ENCODE measurements around the gene MBP.

The MBP gene

DNA sequence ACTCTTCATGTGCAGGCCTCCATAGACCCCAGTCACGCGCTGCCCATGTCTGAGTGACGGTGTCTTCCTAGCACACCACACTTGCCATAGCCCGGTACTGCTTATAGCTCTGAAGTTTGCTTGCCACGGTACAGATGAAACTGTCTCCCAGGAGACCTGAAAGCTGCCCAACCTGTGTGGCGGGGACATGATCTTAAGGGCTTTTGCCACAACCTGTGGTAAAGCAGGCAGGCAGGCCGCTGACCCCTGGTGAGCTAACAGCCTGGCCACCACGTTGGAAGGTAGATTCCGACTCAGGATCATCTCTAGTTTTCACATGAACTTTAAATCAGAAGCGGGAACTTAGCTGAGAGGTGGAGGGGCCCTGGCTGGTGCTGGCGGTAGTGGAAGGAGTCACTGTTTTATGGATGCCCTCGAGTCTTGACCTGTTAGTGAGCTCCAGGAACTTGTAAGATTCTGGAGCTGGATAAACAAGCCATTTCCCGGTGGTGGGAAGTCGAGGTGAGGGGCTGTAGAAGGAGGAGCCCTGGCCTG is 156.9 kb downstream of the MBP start:
- TF ChIP-seq POLR2AphosphoS5 (IDR thresholded peaks at IDR 0.05; ENCODE audit: low read depth, low read length) (no peak), SIN3A (IDR thresholded peaks at IDR 0.05; ENCODE audit: borderline replicate concordance, insufficient read depth, low read length) (no peak), TAF1 (IDR thresholded peaks at IDR 0.05; ENCODE audit: borderline replicate concordance, insufficient read depth, low read length) (no peak)
- TF ChIP-seq, protein P1, sequence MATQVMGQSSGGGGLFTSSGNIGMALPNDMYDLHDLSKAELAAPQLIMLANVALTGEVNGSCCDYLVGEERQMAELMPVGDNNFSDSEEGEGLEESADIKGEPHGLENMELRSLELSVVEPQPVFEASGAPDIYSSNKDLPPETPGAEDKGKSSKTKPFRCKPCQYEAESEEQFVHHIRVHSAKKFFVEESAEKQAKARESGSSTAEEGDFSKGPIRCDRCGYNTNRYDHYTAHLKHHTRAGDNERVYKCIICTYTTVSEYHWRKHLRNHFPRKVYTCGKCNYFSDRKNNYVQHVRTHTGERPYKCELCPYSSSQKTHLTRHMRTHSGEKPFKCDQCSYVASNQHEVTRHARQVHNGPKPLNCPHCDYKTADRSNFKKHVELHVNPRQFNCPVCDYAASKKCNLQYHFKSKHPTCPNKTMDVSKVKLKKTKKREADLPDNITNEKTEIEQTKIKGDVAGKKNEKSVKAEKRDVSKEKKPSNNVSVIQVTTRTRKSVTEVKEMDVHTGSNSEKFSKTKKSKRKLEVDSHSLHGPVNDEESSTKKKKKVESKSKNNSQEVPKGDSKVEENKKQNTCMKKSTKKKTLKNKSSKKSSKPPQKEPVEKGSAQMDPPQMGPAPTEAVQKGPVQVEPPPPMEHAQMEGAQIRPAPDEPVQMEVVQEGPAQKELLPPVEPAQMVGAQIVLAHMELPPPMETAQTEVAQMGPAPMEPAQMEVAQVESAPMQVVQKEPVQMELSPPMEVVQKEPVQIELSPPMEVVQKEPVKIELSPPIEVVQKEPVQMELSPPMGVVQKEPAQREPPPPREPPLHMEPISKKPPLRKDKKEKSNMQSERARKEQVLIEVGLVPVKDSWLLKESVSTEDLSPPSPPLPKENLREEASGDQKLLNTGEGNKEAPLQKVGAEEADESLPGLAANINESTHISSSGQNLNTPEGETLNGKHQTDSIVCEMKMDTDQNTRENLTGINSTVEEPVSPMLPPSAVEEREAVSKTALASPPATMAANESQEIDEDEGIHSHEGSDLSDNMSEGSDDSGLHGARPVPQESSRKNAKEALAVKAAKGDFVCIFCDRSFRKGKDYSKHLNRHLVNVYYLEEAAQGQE (IDR thresholded peaks at IDR 0.05; ENCODE audit: insufficient read depth in 1 of 2, low read depth in 2 of 2, low read length in 2 of 2): no peak

DNA sequence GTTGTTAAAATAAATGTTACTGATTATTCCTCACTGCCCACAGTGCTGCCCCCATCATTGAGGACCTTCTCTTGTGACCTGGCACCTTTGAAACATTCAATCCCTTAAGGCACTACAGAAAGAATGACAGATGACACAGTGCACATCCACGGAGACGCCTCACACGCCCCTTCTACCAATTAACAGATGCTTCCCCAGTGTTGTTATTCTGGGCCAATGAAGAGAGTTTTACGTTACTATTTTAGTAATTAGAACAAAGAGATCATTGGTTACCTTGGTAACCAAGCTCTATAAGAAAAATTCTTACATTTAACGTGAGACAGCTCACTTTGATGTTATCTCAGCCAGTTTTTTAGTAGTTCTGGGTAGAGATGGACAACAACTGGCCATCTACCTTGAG is 158.2 kb downstream of the MBP start:
- TF ChIP-seq TAF1 (IDR thresholded peaks at IDR 0.05; ENCODE audit: borderline replicate concordance, insufficient read depth, low read length) (no peak), POLR2AphosphoS5 (IDR thresholded peaks at IDR 0.05; ENCODE audit: low read depth, low read length) (no peak), FOXP2 (optimal IDR thresholded peaks at IDR 0.05; ENCODE audit: borderline replicate concordance, extremely low read depth, extremely low read length, insufficient read depth) (no peak), SIN3A (IDR thresholded peaks at IDR 0.05; ENCODE audit: borderline replicate concordance, insufficient read depth, low read length) (no peak)
- TF ChIP-seq, protein P1 (IDR thresholded peaks at IDR 0.05; ENCODE audit: insufficient read depth in 1 of 2, low read depth in 2 of 2, low read length in 2 of 2): no peak

DNA sequence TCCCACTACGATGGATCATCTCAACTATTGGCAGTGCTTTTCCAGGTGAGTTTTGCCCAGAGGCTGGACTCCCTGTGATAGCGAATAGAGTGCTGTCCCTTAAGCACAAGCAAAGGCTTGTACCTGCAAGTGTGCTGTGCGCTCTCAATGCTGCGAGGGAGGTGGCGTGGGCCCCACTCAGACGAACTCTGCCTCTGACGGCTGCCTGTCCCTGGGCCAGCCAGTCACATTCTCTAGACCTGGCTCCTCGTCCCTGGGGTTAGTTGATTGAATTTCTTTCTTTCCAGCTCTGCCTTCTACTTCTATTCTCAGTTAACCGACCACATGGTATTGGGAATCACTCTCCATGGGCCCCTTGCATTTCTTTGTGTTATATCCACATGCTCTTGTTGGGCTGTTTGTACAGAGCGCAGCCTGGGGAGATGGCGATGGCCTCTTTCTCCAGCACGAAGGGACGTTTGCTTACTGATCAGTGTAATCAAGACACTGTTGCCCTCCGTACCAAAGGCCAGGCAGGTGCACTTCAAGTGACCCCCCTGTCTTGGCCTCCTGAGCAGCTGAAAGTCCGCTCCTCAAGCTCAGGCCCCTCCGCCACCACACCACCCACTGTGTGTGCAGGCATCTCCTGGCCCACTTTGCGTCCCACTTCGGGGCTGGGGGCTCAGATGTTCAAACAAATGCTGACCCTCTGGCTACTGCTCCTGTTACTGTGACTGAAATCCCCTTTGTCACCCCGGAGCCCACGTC is 158.9 kb downstream of the MBP start:
- TF ChIP-seq SIN3A (IDR thresholded peaks at IDR 0.05; ENCODE audit: borderline replicate concordance, insufficient read depth, low read length): no peak
- TF ChIP-seq FOXP2 (optimal IDR thresholded peaks at IDR 0.05; ENCODE audit: borderline replicate concordance, extremely low read depth, extremely low read length, insufficient read depth): no peak
- TF ChIP-seq POLR2AphosphoS5 (IDR thresholded peaks at IDR 0.05; ENCODE audit: low read depth, low read length): no peak
- TF ChIP-seq, protein P1 (IDR thresholded peaks at IDR 0.05; ENCODE audit: insufficient read depth in 1 of 2, low read depth in 2 of 2, low read length in 2 of 2): no peak
- TF ChIP-seq TAF1 (IDR thresholded peaks at IDR 0.05; ENCODE audit: borderline replicate concordance, insufficient read depth, low read length): no peak

GRCh38 chr18:76972846-76973519 is 159.6 kb downstream of the MBP start:
- TF ChIP-seq TAF1 (IDR thresholded peaks at IDR 0.05; ENCODE audit: borderline replicate concordance, insufficient read depth, low read length) (no peak), FOXP2 (optimal IDR thresholded peaks at IDR 0.05; ENCODE audit: borderline replicate concordance, extremely low read depth, extremely low read length, insufficient read depth) (no peak), POLR2AphosphoS5 (IDR thresholded peaks at IDR 0.05; ENCODE audit: low read depth, low read length) (no peak), SIN3A (IDR thresholded peaks at IDR 0.05; ENCODE audit: borderline replicate concordance, insufficient read depth, low read length) (no peak)
- TF ChIP-seq, protein P1 (IDR thresholded peaks at IDR 0.05; ENCODE audit: insufficient read depth in 1 of 2, low read depth in 2 of 2, low read length in 2 of 2): no peak

Data from PFSK-1 (cell line).